ENCODE data around the gene P2RX4.

- TF ChIP-seq CTCF (conservative IDR thresholded peaks at IDR 0.05; ENCODE audit: low read depth, low read length) (no peak), EZH2 (IDR thresholded peaks at IDR 0.05; ENCODE audit: borderline replicate concordance, low read depth, low read length, poor library complexity, severe bottlenecking) (no peak)
Observed at GRCh38 chr12:121245951-121246350, 36.0 kb downstream of the P2RX4 start.

All from A673 (cell line).